Measurements from ENCODE around the gene SYT17.

The SYT17 gene

GRCh38 chr16:19147126-19147525, 20.9 kb upstream of the SYT17 start:
- no peak for DNase-seq
- no CpG with 5 or more reads among the region's 4 CpGs for WGBS (ENCODE audit: extremely low coverage, insufficient coverage, insufficient read length)
- no peak overlapping the region for H3K14ac ChIP-seq (ENCODE audit: low read length)
- H2BK5ac ChIP-seq (ENCODE audit: low read depth, low read length, poor library complexity), result no peak overlapping the region
- H3K4me2 ChIP-seq (ENCODE audit: low read length), result no peak overlapping the region
- H3K36me3 ChIP-seq (ENCODE audit: control insufficient read depth in 1 of 2, insufficient read depth in 2 of 2, low read length in 2 of 2), result no peaks in the 10 kb centered on the region
- H2BK120ac ChIP-seq (ENCODE audit: insufficient read depth, low read length, poor library complexity), result no peak overlapping the region
- H3K9ac ChIP-seq (ENCODE audit: low read length), result no peak overlapping the region
- H4K8ac ChIP-seq (ENCODE audit: low read depth, low read length), result no peak overlapping the region
- H3K79me2 ChIP-seq (ENCODE audit: control insufficient read depth, insufficient read depth, low read length, poor library complexity), result no peaks in the 10 kb centered on the region
- no peak overlapping the region for H4K12ac ChIP-seq (ENCODE audit: low read depth, low read length)
- H3K4ac ChIP-seq (ENCODE audit: low read depth, low read length), result no peak overlapping the region
- no peak overlapping the region for H3K4me3 ChIP-seq (ENCODE audit: low read depth, low read length)
- no peaks in the 10 kb centered on the region for H3K4me1 ChIP-seq (ENCODE audit: control insufficient read depth in 1 of 2, insufficient read depth in 2 of 2, low read length in 2 of 2)
- no peak overlapping the region for H2BK12ac ChIP-seq (ENCODE audit: low read length)
- H2AFZ ChIP-seq (ENCODE audit: insufficient read depth, low read length, poor library complexity), result no peak overlapping the region
- no peak overlapping the region for H3K23ac ChIP-seq (ENCODE audit: low read length)
- H2AK5ac ChIP-seq (ENCODE audit: low read length), result no peak overlapping the region
- H3K9me3 ChIP-seq (ENCODE audit: insufficient read depth, low read depth, low read length), result no peaks in the 10 kb centered on the region
- no peaks in the 10 kb centered on the region for H3K27me3 ChIP-seq (ENCODE audit: insufficient read depth, low read length)
- no peak overlapping the region for H4K91ac ChIP-seq (ENCODE audit: low read depth, low read length)
- no peak overlapping the region for H3K18ac ChIP-seq (ENCODE audit: low read length)
- no peak overlapping the region for H3K27ac ChIP-seq (ENCODE audit: low read depth, low read length)
- no peaks in the 10 kb centered on the region for H3K79me1 ChIP-seq (ENCODE audit: low read length)

- H3K4me2 ChIP-seq (ENCODE audit: low read length), result no peak overlapping the region
- DNase-seq, result no peak
- no peak overlapping the region for H3K27ac ChIP-seq (ENCODE audit: low read depth, low read length)
- no peak overlapping the region for H2AK5ac ChIP-seq (ENCODE audit: low read length)
- no peaks in the 10 kb centered on the region for H3K79me1 ChIP-seq (ENCODE audit: low read length)
- no peak overlapping the region for H4K8ac ChIP-seq (ENCODE audit: low read depth, low read length)
- no peak overlapping the region for H3K14ac ChIP-seq (ENCODE audit: low read length)
- H3K79me2 ChIP-seq (ENCODE audit: control insufficient read depth, insufficient read depth, low read length, poor library complexity), result no peaks in the 10 kb centered on the region
- no peak overlapping the region for H3K23ac ChIP-seq (ENCODE audit: low read length)
- no peak overlapping the region for H2BK12ac ChIP-seq (ENCODE audit: low read length)
- no CpG with 5 or more reads among the region's 4 CpGs for WGBS (ENCODE audit: extremely low coverage, insufficient coverage, insufficient read length)
- H3K27me3 ChIP-seq (ENCODE audit: insufficient read depth, low read length), result no peaks in the 10 kb centered on the region
- no peak overlapping the region for H2BK5ac ChIP-seq (ENCODE audit: low read depth, low read length, poor library complexity)
- no peak overlapping the region for H3K18ac ChIP-seq (ENCODE audit: low read length)
- no peak overlapping the region for H2BK120ac ChIP-seq (ENCODE audit: insufficient read depth, low read length, poor library complexity)
- H3K9me3 ChIP-seq (ENCODE audit: insufficient read depth, low read depth, low read length), result no peaks in the 10 kb centered on the region
- H3K36me3 ChIP-seq (ENCODE audit: control insufficient read depth in 1 of 2, insufficient read depth in 2 of 2, low read length in 2 of 2), result no peaks in the 10 kb centered on the region
- H3K4ac ChIP-seq (ENCODE audit: low read depth, low read length), result no peak overlapping the region
- no peak overlapping the region for H3K4me3 ChIP-seq (ENCODE audit: low read depth, low read length)
- H2AFZ ChIP-seq (ENCODE audit: insufficient read depth, low read length, poor library complexity), result no peak overlapping the region
- H3K4me1 ChIP-seq (ENCODE audit: control insufficient read depth in 1 of 2, insufficient read depth in 2 of 2, low read length in 2 of 2), result no peaks in the 10 kb centered on the region
- H3K9ac ChIP-seq (ENCODE audit: low read length), result no peak overlapping the region
- H4K12ac ChIP-seq (ENCODE audit: low read depth, low read length), result no peak overlapping the region
- H4K91ac ChIP-seq (ENCODE audit: low read depth, low read length), result no peak overlapping the region
Measured at GRCh38 chr16:19147627-19148026, 20.4 kb upstream of the SYT17 start.

GRCh38 chr16:19148189-19148588, 19.9 kb upstream of the SYT17 start:
- Histone ChIP-seq H3K79me2 (ENCODE audit: control insufficient read depth, insufficient read depth, low read length, poor library complexity) (no peaks in the 10 kb centered on the region), H4K8ac (ENCODE audit: low read depth, low read length) (no peak overlapping the region), H2BK12ac (ENCODE audit: low read length) (no peak overlapping the region), H4K12ac (ENCODE audit: low read depth, low read length) (no peak overlapping the region), H2BK5ac (ENCODE audit: low read depth, low read length, poor library complexity) (no peak overlapping the region), H3K4ac (ENCODE audit: low read depth, low read length) (no peak overlapping the region), H3K36me3 (ENCODE audit: control insufficient read depth in 1 of 2, insufficient read depth in 2 of 2, low read length in 2 of 2) (no peaks in the 10 kb centered on the region), H3K4me2 (ENCODE audit: low read length) (no peak overlapping the region), H3K27ac (ENCODE audit: low read depth, low read length) (no peak overlapping the region), H3K9me3 (ENCODE audit: insufficient read depth, low read depth, low read length) (no peaks in the 10 kb centered on the region), H3K4me3 (ENCODE audit: low read depth, low read length) (no peak overlapping the region), H3K79me1 (ENCODE audit: low read length) (no peaks in the 10 kb centered on the region), H3K14ac (ENCODE audit: low read length) (no peak overlapping the region), H2AK5ac (ENCODE audit: low read length) (no peak overlapping the region), H3K23ac (ENCODE audit: low read length) (no peak overlapping the region), H2BK120ac (ENCODE audit: insufficient read depth, low read length, poor library complexity) (no peak overlapping the region), H2AFZ (ENCODE audit: insufficient read depth, low read length, poor library complexity) (no peak overlapping the region), H3K4me1 (ENCODE audit: control insufficient read depth in 1 of 2, insufficient read depth in 2 of 2, low read length in 2 of 2) (no peaks in the 10 kb centered on the region), H4K91ac (ENCODE audit: low read depth, low read length) (no peak overlapping the region), H3K18ac (ENCODE audit: low read length) (no peak overlapping the region), H3K9ac (ENCODE audit: low read length) (no peak overlapping the region), H3K27me3 (ENCODE audit: insufficient read depth, low read length) (no peaks in the 10 kb centered on the region)
- WGBS (ENCODE audit: extremely low coverage, insufficient coverage, insufficient read length), result no CpG with 5 or more reads among the region's 5 CpGs
- DNase-seq, result no peak

GRCh38 chr16:19151310-19151709, 16.7 kb upstream of the SYT17 start:
- H3K18ac ChIP-seq (ENCODE audit: low read length), result no peak overlapping the region
- no peak overlapping the region for H2AK5ac ChIP-seq (ENCODE audit: low read length)
- no peaks in the 10 kb centered on the region for H3K36me3 ChIP-seq (ENCODE audit: control insufficient read depth in 1 of 2, insufficient read depth in 2 of 2, low read length in 2 of 2)
- H3K27me3 ChIP-seq (ENCODE audit: insufficient read depth, low read length), result no peaks in the 10 kb centered on the region
- no peaks in the 10 kb centered on the region for H3K79me2 ChIP-seq (ENCODE audit: control insufficient read depth, insufficient read depth, low read length, poor library complexity)
- H3K4me1 ChIP-seq (ENCODE audit: control insufficient read depth in 1 of 2, insufficient read depth in 2 of 2, low read length in 2 of 2), result no peaks in the 10 kb centered on the region
- H2BK5ac ChIP-seq (ENCODE audit: low read depth, low read length, poor library complexity), result no peak overlapping the region
- DNase-seq, result no peak
- H4K91ac ChIP-seq (ENCODE audit: low read depth, low read length), result no peak overlapping the region
- no peak overlapping the region for H3K23ac ChIP-seq (ENCODE audit: low read length)
- no peak overlapping the region for H2BK12ac ChIP-seq (ENCODE audit: low read length)
- H3K4me2 ChIP-seq (ENCODE audit: low read length), result no peak overlapping the region
- H3K4ac ChIP-seq (ENCODE audit: low read depth, low read length), result no peak overlapping the region
- H3K9me3 ChIP-seq (ENCODE audit: insufficient read depth, low read depth, low read length), result peaks cover 4% of the 10 kb centered on the region
- no peak overlapping the region for H3K4me3 ChIP-seq (ENCODE audit: low read depth, low read length)
- H3K27ac ChIP-seq (ENCODE audit: low read depth, low read length), result no peak overlapping the region
- no peak overlapping the region for H2BK120ac ChIP-seq (ENCODE audit: insufficient read depth, low read length, poor library complexity)
- WGBS (ENCODE audit: extremely low coverage, insufficient coverage, insufficient read length), result no CpG with 5 or more reads among the region's 2 CpGs
- H4K12ac ChIP-seq (ENCODE audit: low read depth, low read length), result no peak overlapping the region
- no peak overlapping the region for H2AFZ ChIP-seq (ENCODE audit: insufficient read depth, low read length, poor library complexity)
- no peak overlapping the region for H3K14ac ChIP-seq (ENCODE audit: low read length)
- H3K79me1 ChIP-seq (ENCODE audit: low read length), result no peaks in the 10 kb centered on the region
- no peak overlapping the region for H4K8ac ChIP-seq (ENCODE audit: low read depth, low read length)
- H3K9ac ChIP-seq (ENCODE audit: low read length), result no peak overlapping the region

Measured in trophoblast cell (in vitro differentiated cells and primary cell).